ENCODE data around the gene BET1. TPM values are rescaled to one million over a fixed set of nuclear protein-coding genes. Genes with fewer than 3 reads are reported as not detected.

Gene BET1
- 20.6 and 22.4 TPM in 2 replicates for total RNA-seq

GRCh38 chr7:94004024-94004951 lies at the start of gene BET1:
Gene BET1, minus strand, starts transcription at chr7:94004355. Its CDS starts 139 bp downstream, at chr7:94004216.
- Histone ChIP-seq H2AFZ (ENCODE audit: low read length) (peak within 1 kb of the TSS; percentile 96), H3K4me2 (ENCODE audit: insufficient read depth, low read length) (peak within 1 kb of the TSS; percentile 99), H3K4me3 (ENCODE audit: insufficient read depth, low read length) (peak within 1 kb of the TSS; percentile 97), H3K79me2 (ENCODE audit: insufficient read depth, low read length) (peaks cover 45% of the 10 kb centered on the region), H4K20me1 (ENCODE audit: insufficient read depth, low read length) (no peaks in the 10 kb centered on the region), H3K27ac (ENCODE audit: low read depth, low read length) (peak within 1 kb of the TSS; percentile 99), H3K9me3 (ENCODE audit: low read depth, low read length) (no peaks in the 10 kb centered on the region), H3K36me3 (ENCODE audit: insufficient read depth, low read length) (peaks cover under 1% of the 10 kb centered on the region), H3K27me3 (ENCODE audit: insufficient read depth, low read length) (no peaks in the 10 kb centered on the region), H3K4me1 (ENCODE audit: insufficient read depth, low read length) (peaks cover 23% of the 10 kb centered on the region)
- DNase-seq (ENCODE audit: insufficient read length, low spot score, missing footprints) = peak; percentile 95
- TF ChIP-seq CTCF (IDR thresholded peaks at IDR 0.05; ENCODE audit: extremely low read depth, low read depth, low read length) = no peak

- Histone ChIP-seq H3K79me2 (ENCODE audit: insufficient read depth, low read length) (no peaks in the 10 kb centered on the region), H3K4me1 (ENCODE audit: insufficient read depth, low read length) (no peaks in the 10 kb centered on the region), H2AFZ (ENCODE audit: low read length) (no peak overlapping the region), H3K27ac (ENCODE audit: low read depth, low read length) (no peak overlapping the region), H4K20me1 (ENCODE audit: insufficient read depth, low read length) (no peaks in the 10 kb centered on the region), H3K27me3 (ENCODE audit: insufficient read depth, low read length) (no peaks in the 10 kb centered on the region), H3K36me3 (ENCODE audit: insufficient read depth, low read length) (no peaks in the 10 kb centered on the region), H3K4me2 (ENCODE audit: insufficient read depth, low read length) (no peak overlapping the region), H3K4me3 (ENCODE audit: insufficient read depth, low read length) (no peak overlapping the region), H3K9me3 (ENCODE audit: low read depth, low read length) (no peaks in the 10 kb centered on the region)
- no peak for DNase-seq (ENCODE audit: insufficient read length, low spot score, missing footprints)
- TF ChIP-seq CTCF (IDR thresholded peaks at IDR 0.05; ENCODE audit: extremely low read depth, low read depth, low read length) = no peak
Measured at GRCh38 chr7:94053532-94053931, 49.4 kb upstream of the BET1 start.

GRCh38 chr7:94052398-94053180 lies 48.4 kb upstream of the BET1 start:
- Histone ChIP-seq H3K79me2 (ENCODE audit: insufficient read depth, low read length) (no peaks in the 10 kb centered on the region), H3K9me3 (ENCODE audit: low read depth, low read length) (no peaks in the 10 kb centered on the region), H3K4me3 (ENCODE audit: insufficient read depth, low read length) (no peak overlapping the region), H3K4me1 (ENCODE audit: insufficient read depth, low read length) (no peaks in the 10 kb centered on the region), H3K36me3 (ENCODE audit: insufficient read depth, low read length) (no peaks in the 10 kb centered on the region), H3K27me3 (ENCODE audit: insufficient read depth, low read length) (no peaks in the 10 kb centered on the region), H3K4me2 (ENCODE audit: insufficient read depth, low read length) (no peak overlapping the region), H4K20me1 (ENCODE audit: insufficient read depth, low read length) (no peaks in the 10 kb centered on the region), H3K27ac (ENCODE audit: low read depth, low read length) (no peak overlapping the region), H2AFZ (ENCODE audit: low read length) (peak overlapping the region; percentile 47)
- no peak for DNase-seq (ENCODE audit: insufficient read length, low spot score, missing footprints)
- no peak for TF ChIP-seq CTCF (IDR thresholded peaks at IDR 0.05; ENCODE audit: extremely low read depth, low read depth, low read length)

GRCh38 chr7:94050046-94050445 lies 45.9 kb upstream of the BET1 start:
- no peak for TF ChIP-seq CTCF (IDR thresholded peaks at IDR 0.05; ENCODE audit: extremely low read depth, low read depth, low read length)

More at GRCh38 chr7:94050046-94050445, 45.9 kb upstream of the BET1 start:
- no peaks in the 10 kb centered on the region for H3K36me3 ChIP-seq (ENCODE audit: insufficient read depth, low read length)
- H3K79me2 ChIP-seq (ENCODE audit: insufficient read depth, low read length) = no peaks in the 10 kb centered on the region
- no peaks in the 10 kb centered on the region for H3K9me3 ChIP-seq (ENCODE audit: low read depth, low read length)
- H2AFZ ChIP-seq (ENCODE audit: low read length) = no peak overlapping the region
- no peaks in the 10 kb centered on the region for H4K20me1 ChIP-seq (ENCODE audit: insufficient read depth, low read length)
- no peak overlapping the region for H3K4me2 ChIP-seq (ENCODE audit: insufficient read depth, low read length)
- no peak overlapping the region for H3K4me3 ChIP-seq (ENCODE audit: insufficient read depth, low read length)
- no peak for DNase-seq (ENCODE audit: insufficient read length, low spot score, missing footprints)
- H3K27ac ChIP-seq (ENCODE audit: low read depth, low read length) = no peak overlapping the region
- H3K27me3 ChIP-seq (ENCODE audit: insufficient read depth, low read length) = no peaks in the 10 kb centered on the region
- H3K4me1 ChIP-seq (ENCODE audit: insufficient read depth, low read length) = no peaks in the 10 kb centered on the region

Measured in osteoblast (primary cell).